H1 (cell line): Measurements from ENCODE around the gene MYO3A. TPM values are rescaled to one million over a fixed set of nuclear protein-coding genes. Genes with fewer than 3 reads are reported as not detected.

Experiments used
- CHD7 ChIP-seq: fragments of 300-600 bp; sonication (generic); IDR thresholded peaks from 2 replicates; pipeline ENCODE4 v1.7.1; 2012; ENCODE audit warnings: low read length, moderate library complexity, mild to moderate bottlenecking, inconsistent platforms; ENCODE audit not compliant: insufficient replicate concordance
- polyA plus RNA-seq, 7 experiments: library from polyadenylated mRNA; depleted of rRNA in 3 of 7; stranded (reverse) in 5 of 7; unstranded in 2 of 7; fragments of >200 nt in 5 of 7; fragments of 200-250 nt in 2 of 7; gene quantifications; 1 replicate in 5 of 7; 2 replicates in 1 of 7; 4 replicates in 1 of 7; pipeline versions ENCODE4 v1.2.1 to v1.2.3, GENCODE V29; 2011 to 2013; ENCODE audit warnings: missing spikeins in 2 of 7, mixed read lengths in 2 of 7
- total RNA-seq: library from RNA; stranded (reverse); fragmentation: NEBNext Ultra II Directional; extraction: Animal tissue kit (Norgen Biotek cat#: 25700); gene quantifications from 2 replicates; pipeline ENCODE4 v1.2.1, GENCODE V29; 2021

MYO3A gene
- total and polyA plus RNA-seq, 2 of the 8 experiments (the other 6 are each of a cell fraction or from before 2014, with no cell fraction given), result 3.9 to 5.3 TPM

GRCh38 chr10:25907261-25907660 lies 26.8 kb upstream of the MYO3A start (continued):
- no peak for TF ChIP-seq CHD7
- TF ChIP-seq, all 59 proteins: peak for 0
